GM21717 (cell line): ENCODE results near the gene ZNF107.
"Not testable (repeated sequence)": the region's sequence is repeated elsewhere in the genome, so short reads cannot be mapped to it uniquely, and the experiment has no call there.

ENCODE experiments used
- ATAC-seq: cut with Tn5 transposase; IDR thresholded peaks from one replicate; pipeline ENCODE4 v1.9.1; 2021; ENCODE audit warnings: mild to moderate bottlenecking, moderate library complexity; ENCODE audit not compliant: unreplicated experiment

Gene ZNF107

DNA sequence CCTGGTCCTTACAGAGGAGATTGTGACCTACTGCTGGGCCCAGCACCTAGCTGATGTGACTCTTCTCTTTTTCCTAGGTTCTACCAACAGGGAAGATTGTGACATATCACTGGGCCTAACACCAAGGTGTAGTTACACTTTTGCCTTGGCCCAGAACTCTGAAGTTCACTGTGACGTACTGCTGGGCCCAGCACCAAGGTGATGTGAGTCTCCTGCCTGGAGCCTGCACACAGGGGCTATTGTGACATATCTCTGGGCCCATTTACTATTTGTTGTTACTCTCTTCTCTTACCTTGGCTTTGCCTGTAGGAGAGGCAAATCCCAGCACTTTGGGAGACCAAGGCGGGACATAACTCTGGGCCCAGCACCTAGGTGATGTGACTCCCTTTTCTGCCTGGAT lies 23.1 kb upstream of the ZNF107 start:
- no peak for ATAC-seq

GRCh38 chr7:64643566-64643965 lies 22.4 kb upstream of the ZNF107 start:
- ATAC-seq: no peak

DNA sequence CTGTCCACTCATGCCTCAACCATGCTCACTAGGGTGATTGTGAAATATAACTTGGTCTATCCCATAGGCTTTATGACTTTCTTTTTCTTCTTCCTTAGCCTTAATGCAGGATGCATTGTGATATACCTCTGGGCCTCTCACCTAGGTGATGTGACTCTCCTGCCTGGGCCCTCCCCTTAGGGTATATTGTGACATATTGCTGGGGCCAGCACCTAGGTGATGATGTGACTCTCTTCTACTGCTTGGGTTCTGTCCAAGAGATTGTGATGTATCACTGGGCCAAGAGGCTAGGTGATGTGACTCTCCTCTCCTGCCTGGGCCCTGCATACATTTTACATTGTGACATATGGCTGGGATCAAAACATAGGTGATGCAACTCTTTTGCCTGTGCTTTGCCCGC lies 14.7 kb upstream of the ZNF107 start:
- no peak for ATAC-seq

DNA sequence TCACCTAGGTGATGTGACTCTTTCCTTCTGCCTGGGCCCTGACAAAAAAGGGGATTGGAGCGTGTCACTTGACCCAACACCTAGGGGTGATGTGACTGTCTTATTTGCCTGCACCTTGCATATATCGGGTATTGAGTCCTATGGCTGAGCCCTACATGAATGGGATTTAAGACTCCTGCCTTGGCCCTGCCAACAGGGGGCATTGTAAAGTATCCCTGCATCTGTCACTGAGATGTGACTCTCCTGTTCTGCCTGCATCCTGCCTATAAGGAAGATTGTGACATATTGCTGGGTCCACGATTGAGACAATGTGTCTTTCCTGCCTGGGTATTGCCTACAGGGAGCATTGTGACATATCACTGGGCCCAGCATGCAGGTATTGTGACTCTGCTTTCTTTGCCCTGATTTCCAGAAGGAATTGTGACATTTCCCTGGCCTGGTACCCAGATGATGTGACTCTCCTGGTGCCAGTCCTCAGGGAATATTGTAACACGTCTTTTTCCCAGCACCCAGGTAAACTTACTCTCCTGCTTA lies 14.2 kb upstream of the ZNF107 start:
- ATAC-seq: no peak

GRCh38 chr7:64653721-64654401 lies 12.1 kb upstream of the ZNF107 start:
- ATAC-seq: no peak

- ATAC-seq: no peak
Observed at GRCh38 chr7:64654796-64655548, 11.0 kb upstream of the ZNF107 start.

GRCh38 chr7:64655811-64656210 lies 10.1 kb upstream of the ZNF107 start:
- no peak for ATAC-seq

- no peak for ATAC-seq
Observed at GRCh38 chr7:64656489-64656888, 9.4 kb upstream of the ZNF107 start.

GRCh38 chr7:64662091-64662490 lies 3.8 kb upstream of the ZNF107 start:
- not testable (repeated sequence) for ATAC-seq

- no peak for ATAC-seq
Observed at GRCh38 chr7:64666663-64667050, 724 bp downstream of the ZNF107 start.

- no peak for ATAC-seq
Observed at GRCh38 chr7:64667311-64667710, 1.4 kb downstream of the ZNF107 start.

DNA sequence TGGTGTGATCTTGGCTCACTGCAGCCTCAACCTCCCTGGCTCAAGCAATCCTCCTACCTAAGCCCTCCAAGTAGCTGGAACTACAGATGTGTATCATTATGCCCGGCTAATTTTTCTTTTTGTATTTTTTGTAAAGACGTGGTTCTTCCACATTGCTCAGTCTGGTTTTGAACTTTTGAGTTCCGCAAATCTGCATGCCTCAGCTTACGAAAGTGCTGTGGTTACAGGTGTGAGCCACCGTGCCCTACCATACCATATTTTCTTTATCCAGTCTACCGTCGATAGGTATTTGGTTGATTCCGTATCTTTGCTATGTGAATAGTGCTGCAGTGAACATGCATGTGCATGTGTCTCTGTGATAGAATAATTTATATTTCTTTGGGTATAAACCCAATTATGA lies 6.5 kb downstream of the ZNF107 start:
- ATAC-seq: no peak

GRCh38 chr7:64685091-64685490 lies 19.2 kb downstream of the ZNF107 start:
- ATAC-seq: no peak

- ATAC-seq: no peak
Observed at GRCh38 chr7:64685741-64686140, 19.8 kb downstream of the ZNF107 start.

DNA sequence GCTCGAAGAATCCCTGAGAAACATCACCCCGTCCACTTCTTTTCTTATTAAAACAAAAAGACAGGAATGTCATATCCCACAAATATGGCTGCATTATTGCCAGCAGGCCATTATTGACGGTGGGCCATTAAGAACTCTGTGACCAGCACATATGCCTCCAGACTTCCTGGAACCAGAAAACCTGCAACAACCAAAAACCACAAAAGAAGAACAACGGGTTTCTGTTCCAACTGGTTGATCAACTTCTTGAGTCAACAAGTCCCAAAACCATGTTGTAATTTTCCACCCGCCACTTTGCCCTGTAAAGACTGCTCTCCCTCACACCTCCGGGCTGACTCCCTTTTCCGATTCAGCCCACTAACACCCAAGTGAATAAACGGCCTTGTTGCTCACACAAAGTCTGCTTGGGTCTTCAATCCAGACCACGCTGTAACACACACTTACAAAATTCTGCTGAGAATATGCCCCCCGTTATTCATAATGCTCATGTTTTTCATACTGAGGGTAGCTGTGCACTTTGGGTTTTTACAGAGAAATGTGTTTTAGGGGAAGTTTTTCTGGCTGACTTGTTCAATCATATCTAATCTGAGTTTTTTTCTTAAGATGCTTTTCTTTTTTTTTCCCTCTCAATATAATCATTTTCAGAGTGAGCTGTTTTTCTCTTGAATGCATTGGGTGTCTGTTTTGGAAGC lies 20.7 kb downstream of the ZNF107 start:
- ATAC-seq: peak; percentile 59

GRCh38 chr7:64687249-64687648 lies 21.3 kb downstream of the ZNF107 start:
- no peak for ATAC-seq

- ATAC-seq: no peak
Observed at GRCh38 chr7:64688988-64689387, 23.1 kb downstream of the ZNF107 start.

- no peak for ATAC-seq
Observed at GRCh38 chr7:64691831-64692230, 25.9 kb downstream of the ZNF107 start.

GRCh38 chr7:64697863-64698262 lies 31.9 kb downstream of the ZNF107 start:
- not testable (repeated sequence) for ATAC-seq

- ATAC-seq: no peak
Observed at GRCh38 chr7:64706625-64707292, 40.8 kb downstream of the ZNF107 start.

- ATAC-seq: not testable (repeated sequence)
Observed at GRCh38 chr7:64717896-64718295, 52.0 kb downstream of the ZNF107 start.
